Activated CD4-positive, alpha-beta memory T cell treated with anti-CD3 and anti-CD28 coated beads for 36 hours (primary cell): ENCODE data around the gene THBS3. TPM values are rescaled to one million over a fixed set of nuclear protein-coding genes. Genes with fewer than 3 reads are reported as not detected.
A peak's percentile ranks its signal among the peaks of the same experiment; 100 is the strongest.
"Not testable (repeated sequence)": the region's sequence is repeated elsewhere in the genome, so short reads cannot be mapped to it uniquely, and the experiment has no call there.

Source experiments
- CTCF ChIA-PET: fragments of 350-600 bp; sonication (Branson Sonifier 250); formaldehyde crosslinking; loops from one replicate; lab custom pipeline; 2021; ENCODE audit warnings: antibody characterized with exemption, inconsistent platforms; lab: Charles Lee
- POLR2A ChIA-PET: fragments of 350-600 bp; sonication (Branson Sonifier 250); formaldehyde crosslinking; loops from one replicate; lab custom pipeline; 2021; ENCODE audit warnings: antibody characterized with exemption; lab: Charles Lee
- DNase-seq: peaks from one replicate; pipeline ENCODE4 v3.0.0-alpha.2; 2020
- H3K27ac Mint-ChIP-seq: one replicate; pipeline ENCODE4 v1.8.0; 2021; ENCODE audit warnings: mixed read lengths
- H3K27me3 Mint-ChIP-seq: one replicate; pipeline ENCODE4 v1.8.0; 2021; ENCODE audit warnings: mixed read lengths
- H3K36me3 Mint-ChIP-seq: one replicate; pipeline ENCODE4 v1.8.0; 2021; ENCODE audit warnings: mixed read lengths
- H3K4me1 Mint-ChIP-seq: one replicate; pipeline ENCODE4 v1.8.0; 2021; ENCODE audit warnings: low read depth, mixed read lengths
- H3K4me3 Mint-ChIP-seq: one replicate; pipeline ENCODE4 v1.8.0; 2021; ENCODE audit warnings: mild to moderate bottlenecking, mixed read lengths
- H3K9me3 Mint-ChIP-seq: one replicate; pipeline ENCODE4 v1.8.0; 2021; ENCODE audit warnings: mixed read lengths
- intact Hi-C: fragments of 100-400 bp; cut with micrococcal nuclease; formaldehyde crosslinking; loops from one replicate; pipeline ENCODE4 v1.15.1; 2023
- total RNA-seq, 2 experiments: library from RNA; stranded (reverse); gene quantifications; one replicate each; pipeline ENCODE4 v1.2.3, GENCODE V29; 2021

THBS3 gene
- total RNA-seq, 2 experiments from 2014 or later = 15.6 to 17.3 TPM

DNA sequence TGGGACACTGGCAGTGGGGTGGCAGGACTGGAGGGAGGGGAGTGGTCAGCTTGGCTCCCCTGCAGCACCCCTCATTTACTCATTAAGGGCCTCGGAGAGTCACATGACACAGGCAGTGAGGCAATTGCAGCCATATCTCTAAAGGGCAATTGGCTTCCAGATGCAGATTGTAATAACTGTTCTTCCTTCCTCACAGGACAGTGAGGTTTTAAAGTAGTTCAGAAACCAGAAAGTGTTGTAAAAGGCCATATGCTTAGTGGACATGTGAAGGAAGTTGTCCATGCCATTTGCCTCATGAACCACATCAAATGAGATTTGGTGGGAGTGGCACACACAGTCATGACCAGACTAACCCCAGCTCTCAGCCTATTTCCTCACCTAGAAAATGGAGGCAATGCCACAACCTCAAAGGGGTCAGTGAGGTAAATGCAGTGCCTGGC, 11.9 kb upstream of the THBS3 start:
- Mint-ChIP-seq H3K27ac (no peak overlapping the region), H3K9me3 (no peaks in the 10 kb centered on the region), H3K4me3 (peak overlapping the region; percentile 9), H3K27me3 (no peaks in the 10 kb centered on the region), H3K4me1 (peaks cover 18% of the 10 kb centered on the region), H3K36me3 (peaks cover 6% of the 10 kb centered on the region)
- POLR2A ChIA-PET = no interaction called here
- DNase-seq = peak; percentile 18
- CTCF ChIA-PET = no interaction called here
- intact Hi-C loops = loop anchor here (1.0 kb wide), 1 partner anchor 8 kb away; no protein-coding TSS in a partner anchor

DNA sequence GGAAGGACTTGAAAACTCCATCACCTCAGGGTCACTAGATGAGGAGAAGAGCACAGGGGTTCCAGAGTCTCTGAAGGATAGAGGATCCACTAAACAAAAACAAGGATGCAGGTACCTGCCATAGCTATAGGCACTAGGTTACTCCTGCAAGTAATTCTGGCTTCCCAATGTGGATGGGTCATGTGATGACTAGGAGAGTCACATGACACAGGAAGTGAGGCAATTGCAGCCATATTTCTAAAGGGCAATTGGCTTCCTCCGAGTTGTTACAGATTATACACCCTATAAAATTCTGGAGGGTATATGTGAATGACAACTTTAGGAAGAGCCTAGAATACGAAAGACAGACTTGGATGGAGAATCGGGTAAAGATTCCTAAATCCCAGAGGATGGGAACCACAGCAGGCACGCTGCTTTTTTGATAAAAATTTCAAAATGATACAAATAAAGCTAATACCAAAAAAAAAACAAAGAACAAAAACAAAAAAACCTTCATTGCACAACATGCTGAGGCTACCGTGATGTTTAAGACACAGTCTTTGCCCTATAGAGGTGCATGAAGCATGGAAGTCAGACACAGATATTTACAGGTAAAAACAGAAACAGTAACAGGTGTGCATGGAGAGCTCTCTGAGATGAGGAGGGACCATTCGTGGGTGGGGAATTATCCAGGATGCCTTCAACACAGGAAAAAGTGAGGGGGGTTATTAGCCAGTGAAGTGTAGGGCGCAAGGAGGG, 11.3 kb upstream of the THBS3 start:
- ChIA-PET CTCF (no interaction called here), POLR2A (no interaction called here)
- Mint-ChIP-seq H3K27ac (no peak overlapping the region), H3K27me3 (no peaks in the 10 kb centered on the region), H3K4me1 (peaks cover 18% of the 10 kb centered on the region), H3K4me3 (peak overlapping the region; percentile 9), H3K36me3 (peaks cover 6% of the 10 kb centered on the region), H3K9me3 (no peaks in the 10 kb centered on the region)
- peak; percentile 30 for DNase-seq
- intact Hi-C loops = loop anchor here (1.0 kb wide), 1 partner anchor 8 kb away; no protein-coding TSS in a partner anchor

DNA sequence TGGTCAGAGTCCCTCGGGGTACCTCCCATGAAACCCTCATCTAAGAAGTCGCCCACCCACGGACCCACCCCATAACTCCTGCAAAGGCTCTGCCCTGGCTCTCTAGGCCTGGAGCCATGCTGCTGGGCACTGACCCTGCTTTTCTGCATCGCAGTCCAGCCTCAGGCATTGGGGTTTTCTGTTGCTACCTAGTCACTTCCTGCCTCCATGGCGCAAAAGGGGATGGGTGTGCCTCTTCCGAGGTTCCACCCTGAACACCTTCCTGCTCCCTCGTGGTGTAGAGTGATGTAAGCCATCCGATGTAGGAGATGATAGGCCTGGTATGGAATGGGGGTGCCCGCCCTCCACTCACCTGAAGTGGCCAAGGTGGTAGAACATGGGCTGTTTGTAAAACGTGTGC, 7.0 kb upstream of the THBS3 start:
- H3K9me3 Mint-ChIP-seq, POLR2A ChIA-PET, H3K4me3 Mint-ChIP-seq, intact Hi-C loops, H3K27me3 Mint-ChIP-seq, H3K36me3 Mint-ChIP-seq, DNase-seq: not testable (repeated sequence)
- peak overlapping the region; percentile 36 for H3K27ac Mint-ChIP-seq
- H3K4me1 Mint-ChIP-seq = peaks cover 24% of the 10 kb centered on the region
- CTCF ChIA-PET = interaction anchor here (0.6 kb wide), 1 partner anchor 149 kb away, joined by 3 read pairs; no protein-coding TSS in a partner anchor

DNA sequence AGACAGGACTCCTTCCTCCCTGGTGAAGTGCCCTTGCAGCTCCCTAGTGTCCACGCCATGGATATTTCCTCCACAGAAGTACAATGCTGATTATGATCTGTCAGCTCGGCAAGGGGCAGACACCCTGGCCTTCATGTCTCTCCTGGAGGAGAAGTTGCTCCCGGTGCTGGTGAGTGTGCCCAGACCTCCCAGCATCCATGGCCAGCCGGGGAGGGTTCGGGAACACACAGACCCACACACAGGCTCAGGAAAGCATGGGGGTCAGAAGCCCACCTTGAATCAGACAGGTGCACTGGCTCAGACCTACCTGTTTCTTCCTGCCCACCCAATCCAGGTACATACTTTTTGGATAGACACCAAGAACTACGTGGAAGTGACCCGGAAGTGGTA, 4.3 kb upstream of the THBS3 start:
- POLR2A ChIA-PET = not testable (repeated sequence)

DNA sequence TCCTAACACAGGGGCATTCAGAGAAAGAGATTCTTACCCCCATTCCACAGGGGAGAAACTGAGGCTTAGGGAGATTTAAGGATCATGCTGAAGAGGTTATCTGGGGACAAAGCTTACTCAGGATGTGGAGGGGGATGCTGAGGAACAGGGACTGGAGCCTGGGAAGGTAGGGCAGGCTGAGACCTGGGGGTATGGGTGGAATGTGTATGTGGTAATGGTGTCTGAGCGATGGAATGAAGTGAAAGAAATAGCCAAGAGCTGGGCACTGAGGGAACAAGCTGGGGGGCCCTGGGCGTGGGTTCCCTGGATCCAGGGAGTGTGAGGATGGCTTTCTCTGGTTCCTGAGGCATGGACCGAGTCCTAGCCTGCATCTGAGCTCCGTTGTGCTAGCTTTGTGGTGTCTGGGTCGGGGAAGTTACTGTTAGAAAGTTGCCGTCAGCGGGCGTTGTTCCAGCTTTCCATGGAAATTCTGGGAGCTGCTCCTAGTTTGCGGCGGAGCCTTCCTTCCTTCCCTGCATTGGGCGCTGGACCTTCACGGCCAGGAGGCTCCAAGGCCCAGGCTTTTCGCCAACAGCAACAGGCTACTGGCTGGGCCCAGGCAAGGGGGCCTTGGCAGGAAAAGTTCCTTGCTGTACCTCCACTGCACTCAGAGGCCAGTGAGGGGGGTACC, 3.8 kb upstream of the THBS3 start:
- H3K36me3 Mint-ChIP-seq, intact Hi-C loops, H3K27me3 Mint-ChIP-seq, H3K9me3 Mint-ChIP-seq, H3K4me3 Mint-ChIP-seq, DNase-seq, POLR2A ChIA-PET, H3K27ac Mint-ChIP-seq: not testable (repeated sequence)
- CTCF ChIA-PET = interaction anchor here (1.1 kb wide), 1 partner anchor 15 kb away, joined by 3 read pairs; no protein-coding TSS in a partner anchor
- peaks cover 35% of the 10 kb centered on the region for H3K4me1 Mint-ChIP-seq

More for the DNA sequence above, 4.3 kb upstream of the THBS3 start:
- H3K27me3 Mint-ChIP-seq, H3K27ac Mint-ChIP-seq, H3K9me3 Mint-ChIP-seq, H3K36me3 Mint-ChIP-seq, intact Hi-C loops, DNase-seq, H3K4me3 Mint-ChIP-seq: not testable (repeated sequence)
- H3K4me1 Mint-ChIP-seq = peaks cover 31% of the 10 kb centered on the region
- CTCF ChIA-PET = interaction anchor here (1.1 kb wide), 1 partner anchor 15 kb away, joined by 3 read pairs; no protein-coding TSS in a partner anchor

DNA sequence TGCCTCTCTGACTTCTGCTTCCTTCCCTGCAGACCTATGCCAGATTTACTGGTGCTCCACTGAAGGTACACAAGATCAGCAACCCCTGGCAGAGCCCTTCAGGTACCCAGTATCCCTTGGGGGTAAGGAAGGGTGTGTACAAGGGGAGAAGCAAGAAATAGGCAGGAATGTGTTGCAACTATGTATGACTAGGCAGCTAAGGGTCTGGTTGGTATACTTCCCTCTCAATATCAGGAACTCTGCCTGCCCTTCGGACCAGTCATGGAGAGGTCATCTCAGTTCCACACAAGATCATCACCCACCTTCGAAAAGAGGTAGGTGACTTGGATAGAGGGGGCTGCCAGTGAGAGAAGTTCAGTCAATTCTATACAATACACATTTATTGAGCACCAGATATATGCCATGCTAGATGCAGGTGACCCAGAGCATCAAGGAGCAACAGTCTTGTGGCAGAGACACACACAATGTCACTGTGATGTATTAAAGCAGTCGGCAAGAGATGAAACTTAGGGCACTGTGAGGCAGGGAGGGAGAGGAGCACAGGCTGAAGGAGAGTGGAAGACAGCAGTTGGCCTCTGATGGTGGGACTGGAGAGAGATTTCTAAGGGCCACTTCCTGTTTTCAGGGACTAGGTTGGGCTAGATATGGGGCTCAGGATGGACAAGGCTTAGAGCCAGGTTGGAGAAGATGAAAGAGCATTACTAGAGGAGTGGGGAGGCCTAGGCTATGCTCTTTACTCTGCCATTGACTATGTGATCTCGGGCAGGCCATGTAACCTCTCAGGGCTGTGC, 2.8 kb upstream of the THBS3 start:
- Mint-ChIP-seq H3K27ac (no peak overlapping the region), H3K4me1 (peaks cover 35% of the 10 kb centered on the region), H3K27me3 (no peaks in the 10 kb centered on the region), H3K9me3 (no peaks in the 10 kb centered on the region), H3K4me3 (peak overlapping the region; percentile 42), H3K36me3 (peaks cover 6% of the 10 kb centered on the region)
- ChIA-PET CTCF (interaction anchor here (1.1 to 5.7 kb wide), 3 partner anchors 16 to 35 kb away, joined by 3 to 77 read pairs (median 69); partner anchors contain the start of genes KRTCAP2 and TRIM46), POLR2A (interaction anchor here (1.3 to 1.4 kb wide), 2 partner anchors 16 to 75 kb away, joined by 3 to 5 read pairs; no protein-coding TSS in a partner anchor)
- intact Hi-C loops = no loop called here
- DNase-seq = no peak

DNA sequence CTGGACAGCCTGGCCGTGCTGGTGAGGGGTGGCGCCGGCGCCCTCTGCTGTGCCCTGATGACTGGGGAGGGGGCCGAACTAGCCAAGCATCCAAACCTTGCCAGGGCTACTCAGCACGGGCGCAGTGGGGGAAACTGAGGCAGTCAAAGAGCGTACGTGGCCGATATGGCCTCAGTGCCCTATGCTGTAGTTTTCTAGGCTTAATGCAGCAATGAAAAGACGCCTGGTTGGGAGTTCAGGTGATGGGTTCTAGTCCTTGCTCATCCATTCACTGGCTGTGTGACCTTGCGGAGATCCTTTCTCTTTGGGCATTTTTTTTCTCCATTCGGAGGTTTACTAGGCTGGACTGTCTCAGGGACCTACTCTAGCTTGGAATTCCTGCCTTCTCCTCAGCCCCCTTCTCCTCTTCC, 1.6 kb upstream of the THBS3 start:
- intact Hi-C loops = loop anchor here (1.0 to 5.0 kb wide), 3 partner anchors 15 to 37 kb away; partner anchors contain the start of genes KRTCAP2 and TRIM46
- CTCF ChIA-PET = interaction anchor here (1.5 to 6.6 kb wide), 5 partner anchors 14 to 124 kb away, joined by 4 to 82 read pairs (median 69); partner anchors contain the start of genes KRTCAP2 and TRIM46

DNA sequence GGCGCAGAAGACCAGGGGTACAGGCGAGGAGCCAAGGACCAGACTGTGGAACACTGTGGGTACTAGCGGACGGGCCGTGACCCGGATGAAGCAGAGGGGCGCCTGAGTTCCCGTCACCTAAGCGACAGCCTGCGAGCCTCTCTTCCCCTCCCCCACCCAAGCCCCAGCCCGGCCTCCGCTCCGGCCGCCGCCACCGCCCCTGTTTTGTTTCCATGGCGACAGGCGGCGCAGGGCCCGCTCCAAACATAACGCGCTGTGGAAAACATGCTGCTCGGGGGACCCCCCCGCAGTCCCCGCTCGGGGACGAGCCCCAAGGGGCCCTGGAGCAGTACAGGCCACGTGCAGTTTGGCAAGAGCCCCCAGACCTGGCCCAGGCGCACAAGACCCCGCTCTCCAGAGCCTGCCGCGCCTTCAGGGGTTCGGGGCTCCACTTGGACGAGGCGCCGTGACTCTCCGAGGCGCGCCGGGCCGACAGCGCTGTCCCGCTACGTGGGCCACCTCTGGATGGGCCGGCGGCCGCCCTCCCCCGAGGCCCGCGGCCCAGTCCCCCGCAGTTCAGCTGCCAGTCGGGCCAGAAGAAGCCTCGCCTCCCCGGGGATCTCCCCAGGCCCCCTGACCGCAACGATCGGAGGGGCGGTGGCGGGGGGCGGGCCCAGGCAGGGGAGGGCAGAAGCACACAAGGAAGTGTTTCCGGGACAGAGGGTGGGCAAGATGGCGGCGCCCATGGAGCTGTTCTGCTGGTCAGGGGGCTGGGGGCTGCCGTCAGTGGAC, 1.0 kb upstream of the THBS3 start, which contains the start of gene MTX1:
TSS of gene MTX1 (plus strand) at position 155 of the 771 bp plus-strand sequence. CDS start at position 265, 110 bp downstream.
- ChIA-PET CTCF (interaction anchor here (1.5 to 6.6 kb wide), 6 partner anchors 14 to 123 kb away, joined by 4 to 82 read pairs (median 60); partner anchors contain the start of genes KRTCAP2 and TRIM46), POLR2A (interaction anchor here (1.1 to 3.6 kb wide), 7 partner anchors 14 to 115 kb away, joined by 3 to 58 read pairs (median 5); partner anchors contain the start of gene KRTCAP2)
- H3K27me3 Mint-ChIP-seq = no peaks in the 10 kb centered on the region
- DNase-seq = peak; percentile 92
- no peaks in the 10 kb centered on the region for H3K9me3 Mint-ChIP-seq
- intact Hi-C loops = loop anchor here (1.0 to 5.0 kb wide), 3 partner anchors 14 to 36 kb away; partner anchors contain the start of genes KRTCAP2 and TRIM46
- H3K4me3 Mint-ChIP-seq = peak within 1 kb of the TSS; percentile 83
- H3K27ac Mint-ChIP-seq = peak within 1 kb of the TSS; percentile 89
- no peaks in the 10 kb centered on the region for H3K36me3 Mint-ChIP-seq
- peaks cover 29% of the 10 kb centered on the region for H3K4me1 Mint-ChIP-seq

More for the DNA sequence above, 1.6 kb upstream of the THBS3 start:
- POLR2A ChIA-PET = interaction anchor here (1.1 to 3.6 kb wide), 6 partner anchors 15 to 115 kb away, joined by 3 to 58 read pairs (median 4); partner anchors contain the start of gene KRTCAP2
- Mint-ChIP-seq H3K9me3 (no peaks in the 10 kb centered on the region), H3K4me1 (peaks cover 29% of the 10 kb centered on the region), H3K27me3 (no peaks in the 10 kb centered on the region), H3K36me3 (no peaks in the 10 kb centered on the region), H3K27ac (peak overlapping the region; percentile 89), H3K4me3 (peak overlapping the region; percentile 83)
- DNase-seq = no peak

DNA sequence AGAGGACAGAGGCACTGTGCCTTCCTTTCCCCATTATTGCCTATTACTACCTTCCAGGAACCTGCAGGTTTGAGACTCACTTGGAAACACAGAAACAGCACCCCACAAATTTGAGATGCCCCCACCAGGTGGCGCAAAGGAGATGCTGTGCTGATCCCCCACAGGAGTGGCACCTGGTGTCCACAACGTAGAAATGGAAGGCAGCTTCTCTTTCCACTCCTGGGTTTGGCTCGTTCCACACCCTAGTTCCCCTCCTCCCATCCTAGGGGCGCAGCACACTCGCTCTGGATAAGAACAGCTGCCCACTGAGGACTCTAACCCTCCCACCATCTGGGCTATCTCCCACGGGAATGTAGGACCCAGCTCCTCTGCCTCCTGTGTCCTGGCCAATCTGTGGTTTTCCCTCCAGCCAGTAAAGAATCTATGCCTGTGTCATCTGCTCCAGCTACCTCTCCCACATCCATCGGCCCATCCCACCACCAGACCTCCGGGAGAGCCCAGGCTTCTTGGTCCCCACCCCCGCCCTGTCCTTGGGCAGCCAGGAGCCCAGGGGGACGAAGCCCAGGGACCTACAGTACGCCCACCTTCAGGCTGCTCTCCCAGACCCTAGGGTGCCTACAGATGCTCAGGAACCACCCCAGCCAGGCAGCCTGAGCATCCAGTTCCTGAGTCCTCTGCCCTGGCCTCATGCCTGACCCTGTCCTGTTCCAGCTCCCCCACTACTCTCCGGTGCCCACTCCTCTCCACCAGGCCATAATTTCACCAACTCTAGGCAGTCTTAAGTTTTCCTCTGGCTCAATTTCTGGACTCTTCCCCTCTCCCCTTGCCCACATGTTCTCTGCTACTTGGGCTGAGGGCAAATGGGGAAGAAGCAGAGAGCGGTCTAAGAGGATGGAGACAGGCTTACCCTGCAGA, 549 bp downstream of the THBS3 start:
- CTCF ChIA-PET = interaction anchor here (0.6 to 6.6 kb wide), 15 partner anchors 12 to 385 kb away, joined by 3 to 82 read pairs (median 7); partner anchors contain the start of genes KRTCAP2, RUSC1, SCAMP3 and TRIM46
- Mint-ChIP-seq H3K4me3 (peak overlapping the region; percentile 40), H3K27ac (peak overlapping the region; percentile 67), H3K36me3 (no peaks in the 10 kb centered on the region), H3K27me3 (no peaks in the 10 kb centered on the region), H3K4me1 (peaks cover 29% of the 10 kb centered on the region), H3K9me3 (no peaks in the 10 kb centered on the region)
- intact Hi-C loops = loop anchor here (1.0 to 5.0 kb wide), 2 partner anchors 19 to 35 kb away; partner anchors contain the start of genes KRTCAP2 and TRIM46
- DNase-seq = peak; percentile 93
- POLR2A ChIA-PET = interaction anchor here (0.7 to 3.6 kb wide), 6 partner anchors 13 to 53 kb away, joined by 3 to 58 read pairs (median 8); partner anchors contain the start of genes KRTCAP2 and TRIM46
